Psoas muscle (tissue), 8 donors: Measurements from ENCODE around the gene GYS1. TPM values are rescaled to one million over a fixed set of nuclear protein-coding genes. Genes with fewer than 3 reads are reported as not detected.
A peak's percentile ranks its signal among the peaks of the same experiment; 100 is the strongest.

Experiments
- ATAC-seq, 4 donors: fragments of 200-7000 bp; cut with Tn5 transposase; one replicate each; pipeline ENCODE4 v1.9.1; 2020; ENCODE audit warnings: moderate library complexity in 3 of 4, mild to moderate bottlenecking in 2 of 4
- DNase-seq, 2 donors: peaks; one replicate each; pipeline ENCODE4 v3.0.0-alpha.2; 2020
- H3K27ac ChIP-seq: fragments of 200-600 bp; one replicate; pipeline ENCODE4 v1.8.0; 2022
- H3K27me3 ChIP-seq, 3 donors: fragments of 200-600 bp in 1 of 3; one replicate each; pipeline versions ENCODE4 v1.6.1 to v1.8.0; 2013 to 2022; ENCODE audit warnings: low read length in 2 of 3, mild to moderate bottlenecking in 2 of 3, moderate library complexity in 1 of 3; ENCODE audit not compliant: insufficient read depth in 3 of 3
- H3K36me3 ChIP-seq, 2 donors: fragments of 200-600 bp in 1 of 2; one replicate each; pipeline versions ENCODE4 v1.6.1 to v1.8.0; 2013 to 2022; ENCODE audit warnings: low read depth in 1 of 2, mild to moderate bottlenecking in 1 of 2, moderate library complexity in 1 of 2; ENCODE audit not compliant: insufficient read depth in 1 of 2
- H3K4me1 ChIP-seq: fragments of 200-600 bp; one replicate; pipeline ENCODE4 v1.8.0; 2022
- H3K4me3 ChIP-seq: fragments of 200-600 bp; one replicate; pipeline ENCODE4 v1.8.0; 2022; ENCODE audit warnings: mild to moderate bottlenecking
- H3K9me3 ChIP-seq: fragments of 200-600 bp; one replicate; pipeline ENCODE4 v1.8.0; 2022
- WGBS, 3 donors: extraction: QIAGEN DNeasy Blood & Tissue Kit; methylation state at CpG; one replicate each; pipeline versions ENCODE4 v1.1.6 to v1.1.7; 2013; 5-methylcytosine and 5-hydroxymethylcytosine counted together
- intact Hi-C, 2 donors: fragments of 100-400 bp; cut with DNase I; formaldehyde crosslinking; loops; one replicate each; pipeline versions ENCODE4 v1.11.0 to v1.14.2; 2022
- polyA plus RNA-seq, 3 donors: library from polyadenylated mRNA; stranded (reverse); fragments of 200-250 nt; gene quantifications; one replicate each; pipeline ENCODE4 v1.2.3, GENCODE V29; 2013
- total RNA-seq, 4 donors: library from RNA; stranded (reverse); fragmentation: NEBNext Ultra II Directional in 2 of 4; extraction: Animal tissue kit (Norgen Biotek cat#: 25700) in 2 of 4; gene quantifications; one replicate each; pipeline versions ENCODE4 v1.2.1 to v1.2.4, GENCODE V29; 2021 to 2023
- TF ChIP-seq, protein P1 (sequence below): fragments of 200-600 bp; IDR thresholded peaks from one replicate; pipeline ENCODE4 v1.8.0; 2022; ENCODE audit warnings: antibody characterized with exemption
- donor health status: healthy with polysubstance abuse.
- donor health status: DM: no; HTN: no; CAD: no; lungs with moderate emphysema.
- donor health status: Bipolar disorder and iron deficiency.
- donor health status: healthy.
- donor health status: DM: yes; HTN: yes; CAD: no.
- donor health status: DM: no; HTN: no; CAD: no.
- donor health status: DM: no; HTN: no; CAD: no.
- donor health status: DM: yes; HTN: yes; CAD: no.

Gene GYS1
- total and polyA plus RNA-seq, 7 donors, result 30.9 to 331 (median 147) TPM

DNA sequence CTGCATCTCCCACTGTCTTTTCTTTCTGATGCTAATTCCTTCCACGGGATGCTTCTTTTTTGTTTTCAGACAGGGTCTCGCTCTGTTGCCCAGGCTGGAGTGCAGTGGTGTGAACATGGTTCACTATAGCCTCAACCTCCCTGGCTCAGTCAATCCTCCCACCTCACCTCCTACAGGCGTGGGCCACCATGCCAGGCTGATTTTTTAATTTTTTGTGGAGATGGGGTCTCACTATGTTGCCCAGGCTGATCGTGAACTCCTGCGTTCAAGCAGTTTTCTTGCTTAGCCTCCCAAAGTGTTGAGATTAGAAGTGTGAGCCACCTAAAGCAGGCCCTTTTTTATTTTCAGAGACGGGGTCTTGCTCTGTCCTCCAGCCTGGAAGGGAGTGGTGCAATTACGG is 4.8 kb downstream of the GYS1 start:
- WGBS, 3 donors, result 90 to 94% (median 94%) methylated on average over 7 of the region's 7 CpGs
- no peak for DNase-seq
- Histone ChIP-seq H3K36me3 (peaks cover 3 to 60% of the 10 kb centered on the region in 2 donors), H3K27me3 (no peaks in the 10 kb centered on the region), H3K4me3 (no peak overlapping the region), H3K9me3 (no peaks in the 10 kb centered on the region), H3K27ac (peak overlapping the region; percentile 90), H3K4me1 (peaks cover 47% of the 10 kb centered on the region)
- intact Hi-C loops, result no loop called here
- ATAC-seq, result no peak
- TF ChIP-seq, protein P1, sequence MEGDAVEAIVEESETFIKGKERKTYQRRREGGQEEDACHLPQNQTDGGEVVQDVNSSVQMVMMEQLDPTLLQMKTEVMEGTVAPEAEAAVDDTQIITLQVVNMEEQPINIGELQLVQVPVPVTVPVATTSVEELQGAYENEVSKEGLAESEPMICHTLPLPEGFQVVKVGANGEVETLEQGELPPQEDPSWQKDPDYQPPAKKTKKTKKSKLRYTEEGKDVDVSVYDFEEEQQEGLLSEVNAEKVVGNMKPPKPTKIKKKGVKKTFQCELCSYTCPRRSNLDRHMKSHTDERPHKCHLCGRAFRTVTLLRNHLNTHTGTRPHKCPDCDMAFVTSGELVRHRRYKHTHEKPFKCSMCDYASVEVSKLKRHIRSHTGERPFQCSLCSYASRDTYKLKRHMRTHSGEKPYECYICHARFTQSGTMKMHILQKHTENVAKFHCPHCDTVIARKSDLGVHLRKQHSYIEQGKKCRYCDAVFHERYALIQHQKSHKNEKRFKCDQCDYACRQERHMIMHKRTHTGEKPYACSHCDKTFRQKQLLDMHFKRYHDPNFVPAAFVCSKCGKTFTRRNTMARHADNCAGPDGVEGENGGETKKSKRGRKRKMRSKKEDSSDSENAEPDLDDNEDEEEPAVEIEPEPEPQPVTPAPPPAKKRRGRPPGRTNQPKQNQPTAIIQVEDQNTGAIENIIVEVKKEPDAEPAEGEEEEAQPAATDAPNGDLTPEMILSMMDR, result no peak

- Histone ChIP-seq H3K27ac (peak overlapping the region; percentile 58), H3K36me3 (peaks cover 3 to 69% of the 10 kb centered on the region in 2 donors), H3K9me3 (no peaks in the 10 kb centered on the region), H3K4me1 (peaks cover 47% of the 10 kb centered on the region), H3K4me3 (no peak overlapping the region), H3K27me3 (no peaks in the 10 kb centered on the region)
- WGBS, 3 donors, result 72 to 84% (median 82%) methylated on average over 7 of the region's 7 CpGs
- intact Hi-C loops, result no loop called here
- TF ChIP-seq, protein P1, result no peak
- ATAC-seq (no peak), DNase-seq (no peak)
These were observed 5.8 kb downstream of the GYS1 start for GRCh38 chr19:48987323-48987722.

DNA sequence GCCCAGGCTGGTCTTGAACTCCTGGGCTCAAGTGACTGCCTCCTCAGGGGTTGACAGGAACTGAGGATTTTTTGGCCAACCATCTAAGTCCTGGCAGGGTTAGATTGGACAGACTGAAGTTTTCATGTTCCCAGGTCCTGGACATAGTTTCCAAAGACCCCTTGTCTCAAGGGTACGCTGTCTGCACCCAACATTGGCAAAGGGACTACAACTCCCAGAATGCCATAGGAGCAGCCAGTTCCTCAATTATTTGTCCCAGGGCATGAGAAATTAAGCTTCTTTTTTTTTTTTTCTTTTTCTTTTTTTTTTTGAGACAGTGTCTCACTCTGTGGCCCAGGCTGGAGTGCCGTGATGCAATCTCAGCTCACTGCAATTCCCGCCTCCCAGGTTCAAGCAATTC is 6.9 kb downstream of the GYS1 start:
- ATAC-seq (no peak), DNase-seq (no peak)
- Histone ChIP-seq H3K4me1 (peaks cover 41% of the 10 kb centered on the region), H3K9me3 (no peaks in the 10 kb centered on the region), H3K27me3 (no peaks in the 10 kb centered on the region), H3K27ac (peak overlapping the region; percentile 58), H3K4me3 (no peak overlapping the region), H3K36me3 (peaks cover 3 to 80% of the 10 kb centered on the region in 2 donors)
- intact Hi-C loops, result no loop called here
- 89 to 96% (median 94%) methylated on average over 3 of the region's 3 CpGs for WGBS, 3 donors
- TF ChIP-seq, protein P1, result no peak

DNA sequence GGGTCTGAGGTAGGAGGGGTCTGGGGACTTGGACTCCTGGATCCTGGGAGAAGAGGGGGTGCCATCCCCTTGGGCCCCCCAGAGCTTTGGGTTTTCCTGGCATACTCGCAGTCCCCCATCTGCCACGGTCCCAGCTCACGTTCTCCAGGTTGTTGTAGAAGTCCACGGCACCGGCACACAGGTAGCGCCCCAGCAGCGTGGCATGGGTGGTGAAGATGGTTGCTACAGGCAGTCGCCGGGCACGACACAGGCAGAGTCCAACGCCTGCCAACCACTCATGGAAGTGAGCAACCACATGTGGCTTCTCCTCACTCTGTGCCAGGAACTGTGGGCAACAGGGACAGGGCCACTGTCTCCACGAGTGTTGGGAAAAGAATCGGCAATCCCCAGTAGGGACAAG is 7.4 kb downstream of the GYS1 start:
- H3K4me1 ChIP-seq, result peaks cover 36% of the 10 kb centered on the region
- H3K4me3 ChIP-seq, result no peak overlapping the region
- no peaks in the 10 kb centered on the region for H3K27me3 ChIP-seq
- DNase-seq, result no peak
- peaks cover 3 to 85% of the 10 kb centered on the region in 2 donors for H3K36me3 ChIP-seq
- H3K27ac ChIP-seq, result peak overlapping the region; percentile 58
- TF ChIP-seq, protein P1, result no peak
- intact Hi-C loops, result no loop called here
- 67 to 77% (median 71%) methylated on average over 13 of the region's 13 CpGs for WGBS, 3 donors
- no peak for ATAC-seq
- H3K9me3 ChIP-seq, result no peaks in the 10 kb centered on the region

- 71 to 90% (median 78%) methylated on average over 9 of the region's 9 CpGs for WGBS, 3 donors
- ATAC-seq (no peak), DNase-seq (no peak)
- no peaks in the 10 kb centered on the region for H3K27me3 ChIP-seq
- peaks cover 23% of the 10 kb centered on the region for H3K4me1 ChIP-seq
- H3K9me3 ChIP-seq, result no peaks in the 10 kb centered on the region
- no peak overlapping the region for H3K4me3 ChIP-seq
- TF ChIP-seq, protein P1, result no peak
- peak overlapping the region; percentile 86 for H3K27ac ChIP-seq
- intact Hi-C loops, result no loop called here
- peaks cover 3 to 75% of the 10 kb centered on the region in 2 donors for H3K36me3 ChIP-seq
These were observed 10.8 kb downstream of the GYS1 start for GRCh38 chr19:48982280-48982679.
